NCI-H2029 treated with DMSO at 0.1 percent for 48 hours (cell line): ENCODE results near the gene SPRED1.

ENCODE experiments used
- DNase-seq: peaks from one replicate; lab custom pipeline; 2025; lab: John Stamatoyannopoulos, UW

SPRED1 gene

DNA sequence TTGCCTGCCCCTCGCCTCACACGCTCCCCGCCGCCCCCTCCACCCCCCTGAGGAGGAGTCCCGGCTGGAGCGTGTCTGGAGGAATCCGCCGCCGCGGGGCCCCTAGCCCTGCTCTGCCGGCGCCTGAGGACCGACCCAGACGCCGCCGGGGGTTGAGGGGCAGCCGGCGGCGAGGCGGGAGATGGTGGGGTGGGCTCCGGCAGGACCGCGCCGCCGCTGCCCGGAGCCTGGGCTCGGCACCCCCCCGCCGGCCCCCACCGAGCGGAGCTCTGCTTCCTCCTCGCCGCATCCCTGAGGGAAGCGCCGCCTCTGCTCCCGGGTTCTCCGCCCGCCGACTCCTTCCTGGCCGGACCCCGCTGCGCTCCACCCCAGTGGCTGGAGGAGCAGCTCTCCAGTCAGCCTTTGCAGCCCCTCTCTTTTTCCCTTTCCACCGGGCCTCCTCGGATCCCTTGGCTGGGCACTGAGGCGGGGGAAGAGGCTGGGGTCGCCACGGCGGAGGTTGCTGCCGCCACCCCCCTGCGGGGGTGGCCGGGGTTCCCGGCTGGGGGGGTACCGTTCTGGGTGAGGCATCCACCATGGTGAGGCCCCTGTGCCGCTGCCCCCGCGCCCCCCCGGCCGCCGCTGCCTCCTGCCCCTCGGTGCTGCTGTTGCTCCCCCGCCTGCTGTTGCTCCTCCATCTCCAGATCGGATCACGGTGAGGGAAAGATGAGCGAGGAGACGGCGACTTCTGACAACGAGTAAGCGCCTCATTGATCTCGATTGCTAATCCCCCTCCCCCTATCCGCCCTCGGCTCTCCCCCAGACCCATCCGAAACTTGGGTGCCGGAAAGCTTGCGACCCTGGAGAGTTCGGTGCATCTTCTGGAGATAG, at the start of gene SPRED1:
Gene SPRED1, plus strand, starts transcription at position 356 of the 870 bp plus-strand sequence. Its CDS starts 350 bp downstream, at position 706.
- no peak for DNase-seq

DNA sequence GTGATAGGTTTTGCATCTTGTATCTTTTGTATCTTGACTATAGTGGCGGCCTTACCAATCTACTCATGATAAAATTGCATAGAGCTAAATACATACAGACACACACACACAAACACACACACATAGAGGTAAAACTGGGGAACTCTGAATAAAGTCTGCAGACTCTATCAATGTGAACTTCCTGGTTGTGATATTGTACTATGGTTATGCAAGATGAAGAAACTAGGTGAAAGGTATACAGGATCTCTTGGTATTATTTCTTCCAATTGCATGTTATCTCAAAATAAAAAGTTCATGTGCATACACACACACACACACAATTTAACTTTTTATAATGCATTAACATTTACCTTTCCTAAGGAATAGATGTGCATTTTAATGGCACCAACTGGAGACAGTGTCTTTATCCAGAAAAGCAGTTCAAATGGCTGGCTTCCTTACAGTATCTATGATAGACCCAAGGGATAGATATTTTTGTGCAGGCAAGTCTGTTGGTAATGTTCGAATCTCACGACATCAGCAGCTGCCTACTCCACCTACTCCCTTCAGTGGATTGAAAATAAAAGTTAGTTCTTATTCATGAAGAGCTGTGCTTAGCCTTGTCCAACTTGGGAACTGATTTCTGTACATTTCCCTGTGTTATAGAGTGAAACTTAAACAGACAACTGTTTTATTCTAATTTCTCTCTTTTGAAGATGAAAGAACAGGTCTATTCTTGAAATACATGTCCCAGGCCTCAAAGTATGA, 46.9 kb upstream of the SPRED1 start:
- no peak for DNase-seq

DNA sequence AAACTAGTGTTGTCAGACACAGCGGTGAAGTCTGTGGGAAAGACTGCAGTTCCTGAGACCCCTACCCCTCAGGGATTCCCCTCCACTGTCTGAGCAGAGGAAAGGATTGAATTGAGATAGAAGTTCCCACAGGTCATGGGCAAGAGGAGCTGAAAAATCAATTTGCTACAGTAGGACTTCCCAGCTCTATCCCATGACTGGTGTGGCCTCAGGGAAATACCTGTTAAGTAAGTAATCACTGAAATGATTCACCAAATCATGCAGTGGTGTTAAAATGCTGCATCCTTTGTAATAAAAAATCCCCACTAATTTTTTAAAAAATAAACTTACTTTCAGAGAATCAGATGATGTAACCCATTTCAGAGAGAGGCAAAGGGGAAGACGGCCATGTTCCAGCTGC, 45.0 kb upstream of the SPRED1 start:
- DNase-seq: no peak

DNA sequence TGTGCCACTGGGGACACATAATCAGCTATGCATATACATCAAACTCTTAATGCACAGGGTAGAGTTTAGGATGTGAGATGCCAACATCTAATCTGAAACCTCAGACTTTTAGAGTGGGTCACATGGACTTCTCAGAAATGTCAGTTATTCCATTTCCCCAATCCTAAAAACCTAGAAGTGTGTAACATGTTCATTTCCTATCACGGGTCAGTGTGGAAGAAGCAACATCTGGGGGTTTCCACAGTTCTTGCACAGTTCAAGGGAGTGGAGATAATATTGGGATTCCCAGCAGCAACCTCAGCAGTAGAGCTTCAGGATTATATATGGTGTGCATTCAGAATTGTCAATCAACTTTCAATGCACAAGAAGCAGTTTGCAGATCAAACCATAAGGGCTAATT, 44.4 kb upstream of the SPRED1 start:
- DNase-seq: no peak

DNA sequence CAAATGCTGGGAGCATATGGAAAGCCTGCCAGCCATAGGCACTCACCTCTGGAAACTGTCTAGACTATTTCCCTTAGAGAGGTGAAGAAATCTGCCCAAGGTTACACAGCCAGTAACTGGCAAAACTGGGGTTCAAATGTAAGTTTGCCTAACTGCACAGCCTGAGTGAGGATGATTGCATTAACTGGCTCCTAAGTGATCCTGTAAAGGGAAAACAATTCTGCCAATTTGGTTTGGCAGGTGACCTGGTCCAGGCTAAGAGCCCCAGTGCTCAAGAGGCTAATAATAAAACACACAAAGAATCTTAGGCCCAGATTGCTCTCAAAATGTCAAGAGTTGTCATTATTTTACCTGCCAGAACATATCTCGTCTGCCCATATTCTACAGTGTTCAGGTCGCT, 43.9 kb upstream of the SPRED1 start:
- no peak for DNase-seq

DNA sequence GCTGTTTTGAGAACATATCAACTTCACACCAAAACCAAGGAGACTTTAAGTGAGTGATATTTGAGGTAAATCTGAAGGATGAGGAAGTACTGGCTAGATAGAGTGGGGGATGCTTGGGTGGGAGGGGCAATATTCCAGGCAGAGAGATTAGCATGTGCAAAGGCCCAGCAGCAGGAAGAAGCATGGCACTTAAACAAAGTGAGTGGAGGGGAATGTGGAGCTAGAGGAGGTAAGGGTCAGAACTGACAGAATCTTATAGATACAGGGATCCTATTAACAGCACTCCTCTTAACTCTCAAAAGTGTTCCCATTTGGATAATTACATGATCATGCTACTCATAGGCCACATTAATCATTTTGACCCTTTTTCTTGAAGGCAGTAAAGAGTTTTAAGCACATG, 41.4 kb upstream of the SPRED1 start:
- DNase-seq: no peak

DNA sequence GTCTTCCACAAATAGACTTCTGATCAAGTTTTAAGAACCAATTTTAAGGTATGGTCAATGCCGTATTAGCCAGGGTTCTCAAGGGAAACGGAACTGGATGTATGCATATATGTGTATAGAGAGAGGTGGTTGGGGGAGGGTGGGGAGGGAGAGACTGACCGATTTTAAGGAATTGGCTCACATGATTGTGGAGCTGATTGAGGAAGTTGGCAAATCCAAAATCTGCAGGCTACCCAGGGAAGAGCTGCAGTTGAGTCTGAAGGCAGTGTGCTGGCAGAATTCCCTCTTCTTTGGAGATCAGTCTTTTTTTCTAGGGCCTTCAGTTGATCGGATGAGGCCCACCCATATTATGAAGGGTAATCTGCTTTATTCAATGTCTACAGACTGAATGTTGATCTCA, 40.8 kb upstream of the SPRED1 start:
- DNase-seq: no peak

DNA sequence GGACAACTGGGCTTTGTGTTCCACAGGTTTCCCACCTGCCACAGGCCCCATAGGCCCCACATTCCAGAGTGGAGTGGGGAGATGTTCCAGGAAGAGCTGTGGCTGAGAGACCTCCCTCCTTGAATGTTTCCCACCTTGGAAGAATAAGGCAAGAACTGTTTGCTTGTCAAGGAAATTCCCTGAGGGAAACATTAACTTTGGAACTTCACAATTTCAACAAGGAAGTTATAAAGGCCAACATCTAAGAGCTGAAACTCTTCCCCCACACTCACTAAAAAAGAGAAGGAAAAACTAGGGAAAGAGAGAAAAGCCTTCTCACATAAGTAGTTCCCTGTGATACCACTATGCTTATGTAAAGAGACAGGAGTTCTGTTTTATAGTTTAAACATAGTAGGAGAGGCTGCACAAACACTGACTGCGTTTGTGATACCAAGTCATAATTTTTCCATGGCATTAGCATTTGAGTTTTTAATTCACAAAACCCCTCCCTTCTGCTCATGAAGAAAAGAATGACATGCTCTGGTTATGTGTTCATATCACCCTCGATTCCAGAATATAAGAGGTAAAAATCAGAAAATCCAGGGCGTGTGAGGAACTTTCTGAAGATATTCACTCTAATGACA, 39.8 kb upstream of the SPRED1 start:
- DNase-seq: no peak

DNA sequence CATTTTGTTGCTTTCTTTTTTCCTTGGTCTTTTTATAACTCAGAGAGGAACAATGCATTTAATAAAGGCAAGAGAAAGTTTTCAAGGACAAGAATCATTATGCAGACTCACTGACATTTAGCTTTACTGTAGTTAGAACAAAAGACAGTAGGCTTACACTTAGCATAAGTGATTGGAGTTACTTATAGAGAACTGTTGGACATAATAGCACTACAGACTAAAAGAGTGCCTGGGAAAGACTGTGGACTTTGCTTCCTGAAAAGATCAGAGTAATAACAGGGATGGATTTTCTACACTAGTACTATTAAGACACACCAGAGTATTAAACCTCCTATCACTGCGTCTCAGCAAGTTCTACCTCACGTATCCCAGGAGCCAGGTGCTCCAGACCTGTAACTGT, 39.3 kb upstream of the SPRED1 start:
- no peak for DNase-seq

DNA sequence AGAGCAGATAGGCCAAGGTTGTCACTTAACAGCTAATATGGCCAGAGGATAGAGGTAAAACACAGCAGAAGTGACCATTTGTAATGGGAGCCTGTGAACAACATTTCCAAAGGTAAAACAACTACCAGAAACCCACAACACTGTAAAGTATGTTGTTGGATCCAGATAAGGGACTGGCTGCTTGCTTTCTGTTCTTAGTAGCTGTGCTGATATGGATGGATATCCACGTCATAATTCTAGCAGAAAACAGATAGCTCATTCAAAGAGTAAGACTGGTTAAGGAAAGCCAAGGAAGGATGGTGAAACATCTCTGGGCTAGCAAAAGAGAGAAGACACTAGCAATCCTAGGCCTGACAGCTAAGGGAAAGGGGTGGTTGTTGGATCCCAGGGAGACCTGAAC, 36.9 kb upstream of the SPRED1 start:
- no peak for DNase-seq

DNA sequence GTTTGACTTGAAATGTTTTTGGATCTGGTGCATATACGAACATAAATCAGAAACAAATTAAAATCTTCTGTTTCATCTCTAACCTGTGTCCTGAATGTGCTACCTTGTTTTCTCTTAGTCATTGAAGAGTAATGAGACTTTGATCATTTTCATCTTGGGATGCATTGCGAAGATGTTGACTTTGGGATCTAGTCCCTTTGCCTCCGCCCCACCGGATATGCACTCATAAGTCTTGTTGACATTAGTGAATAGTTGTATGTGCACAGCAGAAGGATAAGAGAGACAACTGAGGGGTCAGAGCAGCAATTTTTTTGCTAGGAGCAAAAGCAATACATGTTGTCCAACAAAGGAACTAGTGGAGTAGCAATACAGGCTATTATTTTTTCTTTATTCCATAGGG, 35.9 kb upstream of the SPRED1 start:
- no peak for DNase-seq

DNA sequence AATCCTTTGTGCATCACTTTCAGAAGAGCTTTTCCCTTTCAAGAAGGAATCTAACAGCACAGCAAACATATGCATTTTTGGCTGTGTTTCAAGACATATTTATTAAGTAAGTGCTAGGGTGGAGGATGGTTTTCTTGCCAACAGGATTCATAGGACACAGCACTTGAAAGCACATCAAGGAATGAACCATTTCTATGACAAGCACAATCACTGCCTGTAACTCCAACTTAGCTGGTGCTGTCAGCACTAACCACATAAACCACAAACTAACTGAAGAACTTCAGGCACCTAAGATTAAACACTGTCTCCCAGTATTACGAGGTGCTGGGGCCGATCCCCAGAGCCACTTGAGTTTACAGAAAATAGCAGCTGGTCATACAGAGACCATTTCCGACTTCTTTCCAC, 35.4 kb upstream of the SPRED1 start:
- DNase-seq: no peak

DNA sequence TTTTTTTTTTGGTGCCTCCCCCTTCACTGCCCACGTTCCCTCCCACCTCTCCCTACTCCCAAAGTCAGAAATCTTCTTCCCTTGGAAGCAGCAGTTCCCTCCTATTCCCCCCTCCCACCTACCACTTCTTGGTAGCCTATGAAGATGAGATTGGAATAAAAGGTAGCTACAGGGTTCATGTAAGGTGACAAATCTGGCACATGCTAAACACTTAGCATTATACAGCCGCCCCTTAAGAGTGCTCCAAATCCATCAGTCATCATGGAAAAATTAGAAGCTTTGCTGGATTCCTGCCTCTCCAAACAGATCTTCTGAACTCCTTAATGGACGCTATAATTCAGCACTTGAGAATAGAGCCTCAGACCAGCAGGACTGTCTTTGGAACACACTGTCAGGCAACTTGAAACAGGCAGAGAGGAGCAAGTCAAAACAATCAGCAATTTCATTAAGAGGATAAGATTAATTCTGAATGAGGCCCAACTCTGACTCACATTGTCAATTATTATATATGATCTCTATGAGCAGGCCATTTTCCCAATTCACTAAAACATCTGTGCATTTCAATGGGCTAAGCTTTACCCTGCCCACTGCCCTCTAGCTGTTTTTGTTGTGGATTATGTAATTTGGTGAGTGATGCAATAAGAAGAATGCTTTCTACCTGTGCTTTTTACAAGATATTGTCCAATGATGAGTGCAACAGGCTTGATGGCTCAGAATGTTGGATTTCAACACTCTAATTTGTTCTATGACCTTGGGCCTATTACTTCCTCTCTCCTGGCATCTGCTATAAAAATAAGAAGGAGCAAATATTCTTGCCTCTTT, 34.6 kb upstream of the SPRED1 start:
- DNase-seq: no peak

DNA sequence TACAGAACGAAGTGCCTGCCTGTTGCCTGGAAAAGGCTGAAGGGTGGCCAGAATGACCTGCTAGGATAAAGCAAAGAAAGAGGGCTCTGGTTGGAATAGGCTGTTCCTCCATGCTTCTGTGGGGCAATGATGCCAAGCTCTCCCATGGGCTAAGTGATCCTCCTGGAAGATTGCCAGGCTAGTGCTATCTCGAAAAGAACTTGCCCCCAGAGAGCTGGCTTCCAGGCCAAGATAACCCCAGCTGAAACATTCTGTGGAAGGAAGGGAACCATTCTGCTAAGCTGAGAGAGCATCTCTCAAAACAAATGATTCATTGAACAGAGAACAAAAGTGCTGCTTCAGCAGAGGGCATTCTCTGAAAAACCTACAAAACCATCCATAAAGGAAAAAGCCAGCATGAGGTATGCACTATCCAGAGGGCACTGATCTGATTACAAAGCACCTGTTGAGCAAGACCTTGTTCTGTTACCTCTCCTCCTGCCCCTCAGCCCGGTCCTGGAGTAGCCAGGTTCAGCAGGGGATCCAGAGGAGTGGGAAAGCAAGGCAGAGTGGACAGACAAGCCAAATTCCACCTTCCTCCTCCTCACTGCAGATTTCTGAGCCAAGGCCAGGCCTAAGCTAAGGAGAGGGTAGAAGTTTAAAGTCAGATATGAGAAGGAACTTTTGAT, 31.9 kb upstream of the SPRED1 start:
- DNase-seq: no peak

DNA sequence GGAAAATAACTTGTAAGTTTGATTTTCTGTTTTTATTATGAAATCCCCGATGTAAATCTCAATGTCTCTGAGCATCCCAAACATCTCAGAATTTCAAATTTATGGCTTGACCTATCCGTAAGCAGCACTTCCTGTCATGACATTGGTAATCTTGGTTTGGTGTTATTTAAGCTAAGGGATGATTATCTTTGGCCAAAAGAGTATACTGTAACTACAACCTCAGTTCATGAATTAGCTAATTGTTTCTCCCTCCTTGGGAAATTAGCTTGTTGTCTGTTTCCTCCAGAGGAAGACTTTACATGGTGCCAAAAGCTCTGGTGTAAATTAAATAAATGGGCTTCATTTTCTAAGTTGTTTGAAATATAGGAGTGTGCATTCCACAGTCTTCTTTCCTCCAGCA, 28.1 kb upstream of the SPRED1 start:
- DNase-seq: no peak

DNA sequence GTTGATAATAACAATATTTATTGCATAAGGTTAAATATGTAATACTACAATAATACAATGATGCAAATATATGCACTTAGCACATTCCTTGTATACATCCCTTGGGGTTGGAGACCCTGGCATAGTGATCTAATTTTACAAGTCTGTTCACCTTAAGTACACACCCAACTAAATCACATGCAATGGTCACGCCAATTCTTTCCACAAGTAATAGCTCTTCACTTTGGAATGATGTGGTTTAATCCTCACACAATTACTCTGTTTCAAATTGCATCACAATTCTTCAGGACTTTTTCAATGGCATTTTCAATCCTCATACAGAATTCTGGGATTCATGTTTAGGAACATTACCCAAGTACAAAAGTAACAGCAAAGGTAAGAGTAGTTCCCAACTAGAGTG, 27.3 kb upstream of the SPRED1 start:
- no peak for DNase-seq

DNA sequence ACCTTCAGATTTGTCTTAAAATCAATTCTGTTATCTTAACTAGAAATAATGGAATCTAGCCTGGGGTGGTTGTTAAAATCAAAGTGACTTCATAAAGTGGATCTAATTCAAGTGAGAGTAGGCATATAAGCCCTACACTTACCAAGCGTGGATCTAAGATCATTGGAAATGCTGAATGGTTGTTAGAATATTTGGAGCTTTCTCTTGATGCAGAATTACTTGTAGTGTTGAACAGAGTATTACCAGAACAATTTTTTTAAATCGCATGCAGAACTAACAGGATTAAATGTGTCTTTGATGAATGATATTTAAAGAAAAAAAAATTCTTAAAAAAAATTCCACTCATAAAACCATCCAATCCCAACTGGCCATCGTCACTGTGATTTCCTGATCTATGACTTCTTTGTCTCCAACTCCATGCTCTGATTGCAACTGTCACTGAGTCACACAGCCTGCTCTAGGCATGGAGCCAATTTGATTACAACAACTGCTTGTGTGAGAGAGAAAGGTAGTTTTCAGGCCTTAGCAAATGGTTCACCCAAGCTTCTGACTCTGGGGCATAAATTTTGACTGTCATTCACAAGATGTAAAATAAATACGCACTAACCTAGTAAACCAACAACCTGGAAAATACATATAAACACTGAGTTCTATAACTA, 25.9 kb upstream of the SPRED1 start:
- no peak for DNase-seq

DNA sequence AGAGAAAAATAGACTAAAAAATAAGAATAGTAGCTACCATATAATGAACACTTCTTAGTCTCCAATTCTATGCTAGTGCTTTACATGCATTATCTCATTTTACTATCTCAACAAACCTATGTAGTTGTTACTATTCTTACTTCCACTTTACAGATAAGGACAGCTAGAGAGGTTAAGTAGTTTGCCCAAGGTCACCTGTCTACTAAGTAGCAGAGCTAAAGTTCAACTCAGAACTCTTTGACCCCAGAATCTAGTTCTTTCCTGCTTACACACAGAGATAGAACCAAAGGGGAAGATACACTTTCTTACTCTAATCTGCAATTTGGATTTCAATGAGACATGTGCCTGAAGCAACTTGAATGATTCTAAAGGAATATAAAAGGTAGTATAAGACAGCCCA, 24.7 kb upstream of the SPRED1 start:
- no peak for DNase-seq

DNA sequence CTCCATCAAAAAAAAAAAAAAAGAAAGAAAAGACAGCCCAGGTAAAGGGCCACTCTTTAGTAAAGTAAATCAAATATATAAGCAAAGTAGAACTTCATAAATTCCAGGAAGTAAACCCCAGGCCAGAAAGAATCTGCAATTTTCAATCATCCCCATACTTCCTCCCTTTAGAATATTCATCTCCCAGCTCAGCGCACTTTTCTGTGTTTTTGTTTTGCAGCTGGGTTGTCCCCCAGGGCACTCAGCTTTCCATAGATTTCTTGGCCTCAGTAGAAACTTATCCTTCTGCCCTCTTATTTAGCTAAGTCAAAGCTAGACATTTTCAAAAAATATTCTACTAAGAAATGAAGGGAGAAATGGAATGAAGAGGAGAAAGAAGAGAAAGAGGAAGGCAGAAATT, 24.0 kb upstream of the SPRED1 start:
- DNase-seq: no peak

DNA sequence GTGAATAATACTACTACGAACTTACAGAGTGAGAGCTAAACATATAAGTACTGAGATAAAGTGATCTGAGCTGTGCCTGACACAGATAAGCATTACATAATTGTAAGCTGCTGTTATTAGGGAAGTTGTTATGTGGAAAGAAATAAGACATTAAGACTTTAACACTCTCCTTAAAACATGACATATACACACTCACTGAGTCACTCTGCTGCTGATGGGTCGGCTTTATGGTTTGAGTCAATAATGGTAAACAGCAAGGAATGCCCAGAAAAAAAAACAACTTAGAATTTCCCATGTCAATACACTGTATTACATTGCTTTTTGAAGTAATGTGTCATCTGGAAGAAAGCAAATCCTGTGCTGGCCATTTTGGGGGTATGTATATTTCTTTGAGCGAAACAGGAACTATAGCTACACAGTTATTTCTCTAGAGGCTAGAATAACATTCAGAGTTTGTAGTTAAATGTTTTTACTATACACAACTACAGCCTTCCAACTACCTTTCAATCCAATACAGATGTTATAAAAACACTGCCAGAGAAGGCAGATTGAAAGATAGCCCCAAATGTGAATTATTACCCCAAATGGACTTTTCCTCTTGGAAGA, 22.8 kb upstream of the SPRED1 start:
- DNase-seq: no peak

DNA sequence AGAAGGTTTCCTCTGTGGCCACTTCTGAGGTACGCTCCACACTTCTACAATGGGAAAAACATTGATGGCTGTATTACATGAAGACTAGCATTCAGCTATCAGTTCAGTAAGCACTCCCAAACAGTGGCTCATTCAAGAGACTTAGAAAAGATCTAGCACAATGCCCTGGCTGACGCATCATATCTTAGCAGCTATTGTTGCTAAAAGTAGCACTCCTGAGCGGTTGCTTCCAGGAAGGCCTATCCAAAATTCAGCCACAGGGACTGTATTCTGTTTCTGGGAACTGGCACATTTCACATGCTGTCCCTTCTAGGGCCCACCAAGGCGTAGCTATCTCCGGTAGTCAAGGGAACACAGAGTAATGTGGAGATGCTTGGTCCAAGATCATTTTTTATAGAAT, 21.2 kb upstream of the SPRED1 start:
- DNase-seq: no peak
